A549 (cell line): ENCODE measurements around the gene SIM2. TPM values are rescaled to one million over a fixed set of nuclear protein-coding genes. Genes with fewer than 3 reads are reported as not detected.

Source experiments
- ATAC-seq, 2 experiments: fragments of 200-7000 bp in 1 of 2; fragments of >200 bp in 1 of 2; cut with Nextera tagmentation in 1 of 2; cut with Tn5 transposase in 1 of 2; 3 replicates each; pipeline versions ENCODE4 v1.8.0 to v1.9.1; 2018 to 2020; ENCODE audit warnings: mild to moderate bottlenecking in 1 of 2, moderate library complexity in 1 of 2
- CTCF ChIA-PET: fragments of 300-600 bp; sonication (Branson Sonifier 250); formaldehyde crosslinking; extraction: SDS; loops from one replicate; lab custom pipeline; 2021; ENCODE audit warnings: antibody characterized with exemption, inconsistent platforms; lab: Yijun Ruan, JAX
- POLR2A ChIA-PET: fragments of 350-600 bp; formaldehyde crosslinking; extraction: SDS; loops from one replicate; lab custom pipeline; 2021; ENCODE audit warnings: antibody characterized with exemption, inconsistent platforms; lab: Yijun Ruan, JAX
- DNase-seq, 2 experiments: peaks; one replicate each; pipeline versions ENCODE4 v3.0.0 to v3.0.0-alpha.2; 2011 to 2016; ENCODE audit warnings: low read depth in 1 of 2, low spot score in 1 of 2
- FAIRE-seq: peaks from 2 replicates; lab custom pipeline; 2011; peaks lifted over from hg19 to GRCh38; lab: Jason Lieb, UNC
- H3K27ac ChIP-seq, 2 experiments: fragments of >200 bp; sonication (Bioruptor Twin); formaldehyde crosslinking; 3 replicates each; pipeline ENCODE4 v1.5.1; 2016 to 2017
- H3K4me1 ChIP-seq: fragments of >200 bp; sonication (Bioruptor Twin); formaldehyde crosslinking; 3 replicates; pipeline ENCODE4 v1.6.1; 2016
- H3K4me2 ChIP-seq: fragments of >200 bp; sonication (Bioruptor Twin); formaldehyde crosslinking; 3 replicates; pipeline ENCODE4 v1.6.1; 2016
- H3K4me3 ChIP-seq: fragments of >200 bp; sonication (Bioruptor Twin); formaldehyde crosslinking; 3 replicates; pipeline ENCODE4 v1.5.1; 2016
- H3K9me3 ChIP-seq: fragments of >200 bp; sonication (Bioruptor Twin); formaldehyde crosslinking; 3 replicates; pipeline ENCODE4 v1.6.1; 2016
- CBX2 ChIP-seq: fragments of 200-600 bp; sonication (generic); IDR thresholded peaks from 2 replicates; pipeline ENCODE4 v1.6.1; 2016; ENCODE audit warnings: low read depth, mild to moderate bottlenecking, borderline replicate concordance
- CTCF ChIP-seq: fragments of >200 bp; sonication (Bioruptor Twin); formaldehyde crosslinking; IDR thresholded peaks from 3 replicates; pipeline ENCODE4 v1.5.1; 2016
- ELK1 ChIP-seq: fragments of 150-350 bp; IDR thresholded peaks from 2 replicates; pipeline ENCODE4 v1.6.1; 2014; ENCODE audit warnings: low read depth, mild to moderate bottlenecking, low read length
- FOSL2 ChIP-seq, 2 experiments: fragments of 450-650 bp in 1 of 2; fragments of >200 bp in 1 of 2; sonication (Bioruptor Twin) in 1 of 2; formaldehyde crosslinking; IDR thresholded peaks; 2 replicates each; pipeline versions ENCODE4 v1.5.0 to v1.6.1; 2016 to 2020; ENCODE audit warnings: mild to moderate bottlenecking in 1 of 2, moderate library complexity in 1 of 2
- FOXS1 ChIP-seq: fragments of 250-450 bp; sonication (Bioruptor Pico); IDR thresholded peaks from 2 replicates; pipeline ENCODE4 v1.5.0; 2020; ENCODE audit warnings: mild to moderate bottlenecking, moderate library complexity
- GATA3 ChIP-seq: IDR thresholded peaks from 2 replicates; pipeline ENCODE4 v1.6.1; 2012; ENCODE audit warnings: borderline replicate concordance
- HMGXB4 ChIP-seq: fragments of 250-450 bp; sonication (Bioruptor Pico); IDR thresholded peaks from 2 replicates; pipeline ENCODE4 v1.5.0; 2021; ENCODE audit warnings: mild to moderate bottlenecking, moderate library complexity, borderline replicate concordance
- HOXA7 ChIP-seq: fragments of 250-450 bp; sonication (Bioruptor Pico); IDR thresholded peaks from 2 replicates; pipeline ENCODE4 v1.5.0; 2020; ENCODE audit warnings: mild to moderate bottlenecking, moderate library complexity
- MAFK ChIP-seq: fragments of 450-650 bp; IDR thresholded peaks from 2 replicates; pipeline ENCODE4 v1.6.1; 2014; ENCODE audit not compliant: partially characterized antibody
- MYC ChIP-seq: IDR thresholded peaks from 2 replicates; pipeline ENCODE4 v1.6.1; 2012; ENCODE audit warnings: mild to moderate bottlenecking, inconsistent platforms, low read length, improper control_type of control experiment, borderline replicate concordance
- PHF8 ChIP-seq: fragments of 200-600 bp; sonication (generic); IDR thresholded peaks from 2 replicates; pipeline ENCODE4 v1.6.1; 2016; ENCODE audit warnings: low read depth, mild to moderate bottlenecking, antibody characterized with exemption, moderate library complexity, borderline replicate concordance
- POLR2AphosphoS2 ChIP-seq: conservative IDR thresholded peaks from 2 replicates; pipeline ENCODE4 v1.6.1; 2012; ENCODE audit warnings: low read length, improper control_type of control experiment, inconsistent platforms
- REST ChIP-seq: fragments of 200-600 bp; sonication (generic); IDR thresholded peaks from 2 replicates; pipeline ENCODE4 v1.6.1; 2016; ENCODE audit warnings: antibody characterized with exemption, mild to moderate bottlenecking, moderate library complexity
- SMC3 ChIP-seq: fragments of >200 bp; sonication (Bioruptor Twin); formaldehyde crosslinking; IDR thresholded peaks from 3 replicates; pipeline ENCODE4 v1.6.1; 2018; ENCODE audit warnings: inconsistent platforms
- SREBF2 ChIP-seq: fragments of 450-650 bp; IDR thresholded peaks from 2 replicates; pipeline ENCODE4 v1.6.1; 2014; ENCODE audit warnings: mild to moderate bottlenecking, moderate library complexity
- TP53 ChIP-seq: fragments of 250-450 bp; sonication (Bioruptor Pico); IDR thresholded peaks from 2 replicates; pipeline ENCODE4 v1.5.0; 2021; ENCODE audit warnings: mild to moderate bottlenecking, moderate library complexity
- ZFP36 ChIP-seq: fragments of 450-650 bp; IDR thresholded peaks from 2 replicates; pipeline ENCODE4 v1.6.1; 2014; ENCODE audit warnings: borderline replicate concordance; ENCODE audit not compliant: partially characterized antibody
- ZNF302 ChIP-seq: fragments of 250-450 bp; sonication (Bioruptor Pico); IDR thresholded peaks from 2 replicates; pipeline ENCODE4 v1.9.0; 2021; ENCODE audit warnings: inconsistent platforms, mild to moderate bottlenecking, moderate library complexity
- WGBS: methylation state at CpG from one replicate; pipeline ENCODE4 v1.1.6; 2017; ENCODE audit errors: missing lambda C conversion rate; 5-methylcytosine and 5-hydroxymethylcytosine counted together
- polyA plus RNA-seq, 4 experiments: library from polyadenylated mRNA; depleted of rRNA in 3 of 4; stranded (reverse); fragments of >200 nt; fragmentation: RNase III in 1 of 4; extraction: RNeasy Plus Mini Kit Qiagen cat#74134 plus additional on column Dnase treatment in 1 of 4; gene quantifications; 2 replicates in 3 of 4; 3 replicates in 1 of 4; pipeline ENCODE4 v1.2.3, GENCODE V29; 2011 to 2017

SIM2 gene
- polyA plus RNA-seq, 2 of the 4 experiments (the other 2 are of a cell fraction): 12.6 to 13.4 TPM

GRCh38 chr21:36759348-36760083 lies 60.6 kb downstream of the SIM2 start:
- FAIRE-seq (no peak), ATAC-seq (no peak), DNase-seq (no peak)
- CTCF ChIA-PET: interaction anchor here (0.7 to 1.3 kb wide), 4 partner anchors 10 to 158 kb away, joined by 3 to 4 read pairs (median 4); no protein-coding TSS in a partner anchor
- Histone ChIP-seq H3K9me3 (no peaks in the 10 kb centered on the region), H3K4me3 (no peak overlapping the region), H3K4me2 (no peak overlapping the region), H3K27ac (no peak overlapping the region), H3K4me1 (peaks cover 11% of the 10 kb centered on the region; the same call in 2 of the 3 replicates)
- POLR2A ChIA-PET: no interaction called here
- WGBS: 82% methylated on average over 12 of the region's 12 CpGs
- TF ChIP-seq ELK1 (no peak), ZFP36 (no peak), GATA3 (no peak), REST (no peak)

GRCh38 chr21:36761685-36762084 lies 62.8 kb downstream of the SIM2 start:
- TF ChIP-seq MYC (no peak), SMC3 (no peak), PHF8 (no peak), TP53 (CRISPR knock-in tag) (no peak), CTCF (no peak), FOSL2 (IDR thresholded peaks at IDR 0.05) (no peak), FOSL2 (CRISPR knock-in tag; IDR thresholded peaks at IDR 0.05) (no peak), CBX2 (no peak), HMGXB4 (CRISPR knock-in tag) (no peak), MAFK (no peak), ZNF302 (no peak), FOXS1 (CRISPR knock-in tag) (no peak), HOXA7 (CRISPR knock-in tag) (no peak), SREBF2 (no peak), POLR2AphosphoS2 (no peak)
- H3K9me3 ChIP-seq: no peaks in the 10 kb centered on the region
- DNase-seq (no peak), FAIRE-seq (no peak), ATAC-seq (no peak)
- H3K4me2 ChIP-seq: no peak overlapping the region
- H3K4me3 ChIP-seq: no peak overlapping the region
- peaks cover 4% of the 10 kb centered on the region; the same call in 1 of the 3 replicates for H3K4me1 ChIP-seq
- 100% methylated on average over 5 of the region's 11 CpGs for whole genome bisulfite sequencing
- ChIA-PET POLR2A (no interaction called here), CTCF (interaction anchor here (1.1 to 1.8 kb wide), 4 partner anchors 10 to 339 kb away, joined by 3 to 4 read pairs (median 4); no protein-coding TSS in a partner anchor)
- no peak overlapping the region for H3K27ac ChIP-seq
